ENCODE results near the gene PTPN4. TPM values are rescaled to one million over a fixed set of nuclear protein-coding genes. Genes with fewer than 3 reads are reported as not detected.

Gene PTPN4
- total and polyA plus RNA-seq, 2 of the 8 experiments (the other 6 are each of a cell fraction or from before 2014, with no cell fraction given), result 28.5 to 105 TPM

GRCh38 chr2:119732601-119733164, 27.0 kb upstream of the PTPN4 start:
- no peaks in the 10 kb centered on the region for H3K79me2 ChIP-seq (ENCODE audit: control insufficient read depth in 1 of 2, insufficient read depth in 2 of 2, low read length in 2 of 2)
- H2BK5ac ChIP-seq (ENCODE audit: low read depth, low read length), result no peak overlapping the region
- H3K9me3 ChIP-seq (ENCODE audit: insufficient read depth in 2 of 2, low read depth in 1 of 2, low read length in 1 of 2), result no peaks in the 10 kb centered on the region
- H3K9ac ChIP-seq (replicated peaks in 1 of 4; ENCODE audit: extremely low read depth in 1 of 4, low read depth in 3 of 4, low read length in 3 of 4), result no peak overlapping the region
- POLR2A ChIA-PET (ENCODE audit: partially characterized antibody), result no interaction called here
- H3K23me2 ChIP-seq (ENCODE audit: low read depth, low read length), result 0 out of 2 replicates have a peak, but pooled peaks cover 1% of the 10 kb centered on the region
- H4K91ac ChIP-seq (replicated peaks; ENCODE audit: insufficient read length, low read length), result no peak overlapping the region
- H4K8ac ChIP-seq (ENCODE audit: extremely low read depth, insufficient read depth, low read length), result no peak overlapping the region
- DNase-seq (ENCODE audit: low read depth in 1 of 2, low spot score in 2 of 2) (no peak), FAIRE-seq (no peak)
- H2BK120ac ChIP-seq (replicated peaks; ENCODE audit: low read depth, low read length), result no peak overlapping the region
- H3K4me3 ChIP-seq (ENCODE audit: extremely low read depth in 1 of 4, insufficient read depth in 2 of 4, low read depth in 3 of 4, low read length in 4 of 4), result no peak overlapping the region
- no peak overlapping the region for H4K5ac ChIP-seq (ENCODE audit: insufficient read length, low read depth, low read length)
- H3K56ac ChIP-seq (replicated peaks; ENCODE audit: insufficient read length, low read depth, low read length), result no peak overlapping the region
- H2BK12ac ChIP-seq (ENCODE audit: low read depth, low read length), result no peak overlapping the region
- H2BK15ac ChIP-seq (ENCODE audit: low read length), result no peak overlapping the region
- H3K14ac ChIP-seq (ENCODE audit: insufficient read length), result no peak overlapping the region
- no peaks in the 10 kb centered on the region for H3K36me3 ChIP-seq (ENCODE audit: control insufficient read depth in 2 of 4, insufficient read depth in 4 of 4, low read length in 3 of 4)
- H3K79me1 ChIP-seq (ENCODE audit: low read depth, low read length), result no peaks in the 10 kb centered on the region
- H2BK20ac ChIP-seq (ENCODE audit: low read length), result no peak overlapping the region
- no peak overlapping the region for H3K18ac ChIP-seq (ENCODE audit: extremely low read depth, low read length)
- H2AFZ ChIP-seq (ENCODE audit: low read length), result no peak overlapping the region
- CTCF ChIA-PET (ENCODE audit: partially characterized antibody), result interaction anchor here (1.2 to 2.7 kb wide), 2 partner anchors 12 to 21 kb away, joined by 3 to 10 read pairs; no protein-coding TSS in a partner anchor
- peaks cover 0 to 10% (median 4%) of the 10 kb centered on the region in 4 experiments; a peak in 6 of 7 replicates for H3K4me1 ChIP-seq (replicated peaks in 1 of 4; ENCODE audit: control insufficient read depth in 3 of 4, insufficient read depth in 4 of 4, low read length in 3 of 4)
- 96% methylated on average over 6 of the region's 6 CpGs; no CpG with 5 or more reads in 1 of the 2 experiments for WGBS, 2 experiments (ENCODE audit: extremely low coverage in 1 of 2, insufficient coverage in 1 of 2, insufficient read length in 1 of 2, insufficient replicate concordance in 2 of 2, low coverage in 1 of 2, low lambda C conversion rate in 2 of 2, missing lambda C conversion rate in 1 of 2)
- H3K27ac ChIP-seq (ENCODE audit: low read depth, low read length), result no peak overlapping the region
- no peak overlapping the region for H3K4ac ChIP-seq (replicated peaks; ENCODE audit: insufficient read length, low read depth, low read length)
- H2AK5ac ChIP-seq (ENCODE audit: low read depth, low read length), result no peak overlapping the region
- no peaks in the 10 kb centered on the region; a peak in 1 of 7 replicates for H3K27me3 ChIP-seq (replicated peaks in 1 of 4; ENCODE audit: control insufficient read depth in 3 of 4, extremely low read depth in 1 of 4, insufficient read depth in 3 of 4, low read length in 3 of 4)
- no peaks in the 10 kb centered on the region for H4K20me1 ChIP-seq (replicated peaks in 1 of 2; ENCODE audit: control insufficient read depth in 1 of 2, insufficient read depth in 2 of 2, low read length in 2 of 2)
- no peak overlapping the region for H3K23ac ChIP-seq (ENCODE audit: insufficient read length)
- H3K4me2 ChIP-seq (ENCODE audit: insufficient read depth in 1 of 2, low read depth in 2 of 2, low read length in 2 of 2), result no peak overlapping the region
- TF ChIP-seq SUZ12 (IDR thresholded peaks at IDR 0.05; ENCODE audit: low read length) (no peak), CEBPB (IDR thresholded peaks at IDR 0.05; ENCODE audit: low read depth, low read length) (no peak), RNF2 (IDR thresholded peaks at IDR 0.05; ENCODE audit: borderline replicate concordance, low read depth, low read length, missing control alignments, poor library complexity, severe bottlenecking) (no peak), SIN3A (conservative IDR thresholded peaks at IDR 0.05 in 1 of 2, IDR thresholded peaks at IDR 0.05 in 1 of 2; ENCODE audit: low read depth in 1 of 2, low read length in 2 of 2) (no peak), EP300 (IDR thresholded peaks at IDR 0.05; ENCODE audit: borderline replicate concordance in 1 of 2, low read depth in 2 of 2, low read length in 2 of 2) (no peak), BRCA1 (IDR thresholded peaks at IDR 0.05; ENCODE audit: low read depth, low read length) (no peak), BACH1 (IDR thresholded peaks at IDR 0.05; ENCODE audit: low read length) (no peak), ATF2 (IDR thresholded peaks at IDR 0.05; ENCODE audit: low read length) (no peak), CBX8 (IDR thresholded peaks at IDR 0.05; ENCODE audit: borderline replicate concordance, low read depth, low read length) (no peak), CREB1 (IDR thresholded peaks at IDR 0.05) (no peak), RXRA (IDR thresholded peaks at IDR 0.05; ENCODE audit: insufficient read depth, low read depth, low read length) (no peak)

All from H1 (cell line).